WTC11 (cell line): ENCODE results near the gene RANBP17. TPM values are rescaled to one million over a fixed set of nuclear protein-coding genes. Genes with fewer than 3 reads are reported as not detected.

Experiments
- ATAC-seq: fragments of 200-7000 bp; cut with Tn5 transposase; 2 replicates; pipeline ENCODE4 v1.10.0; 2021; ENCODE audit warnings: mild to moderate bottlenecking, moderate library complexity
- CTCF ChIA-PET: fragments of 300-600 bp; sonication (Branson Sonifier 250); formaldehyde crosslinking; loops from one replicate; lab custom pipeline; 2021; ENCODE audit warnings: antibody characterized with exemption; lab: Charles Lee
- POLR2A ChIA-PET: fragments of 350-600 bp; sonication (Branson Sonifier 250); formaldehyde crosslinking; loops from one replicate; lab custom pipeline; 2021; ENCODE audit warnings: antibody characterized with exemption; lab: Charles Lee
- DNase-seq: peaks from one replicate; pipeline ENCODE4 v3.0.0; 2021; ENCODE audit warnings: low spot score
- H3K27ac Mint-ChIP-seq: 2 replicates; pipeline ENCODE4 v1.8.0; 2021; ENCODE audit warnings: mixed read lengths
- H3K27me3 Mint-ChIP-seq: 2 replicates; pipeline ENCODE4 v1.8.0; 2021; ENCODE audit warnings: low read depth, mild to moderate bottlenecking, moderate library complexity, mixed read lengths
- H3K36me3 Mint-ChIP-seq: 2 replicates; pipeline ENCODE4 v1.8.0; 2021; ENCODE audit warnings: mixed read lengths
- H3K4me1 Mint-ChIP-seq: 2 replicates; pipeline ENCODE4 v1.8.0; 2022; ENCODE audit warnings: mixed read lengths
- H3K4me3 Mint-ChIP-seq: 2 replicates; pipeline ENCODE4 v1.8.0; 2021; ENCODE audit warnings: mild to moderate bottlenecking, moderate library complexity, mixed read lengths
- H3K9me3 Mint-ChIP-seq: 2 replicates; pipeline ENCODE4 v1.8.0; 2021; ENCODE audit warnings: mixed read lengths
- AFF4 ChIP-seq: sonication (generic); formaldehyde crosslinking; IDR thresholded peaks from 2 replicates; pipeline ENCODE4 v1.8.1; 2023; ENCODE audit warnings: mild to moderate bottlenecking, missing genetic modification reagents, borderline replicate concordance
- ATF3 ChIP-seq: sonication (generic); formaldehyde crosslinking; conservative IDR thresholded peaks from 2 replicates; pipeline ENCODE4 v1.8.1; 2022; ENCODE audit warnings: mild to moderate bottlenecking, missing genetic modification reagents
- CTCF ChIP-seq: fragments of 200-600 bp; IDR thresholded peaks from 2 replicates; pipeline ENCODE4 v1.8.0; 2022; ENCODE audit warnings: antibody characterized with exemption
- ESRRA ChIP-seq: sonication (generic); formaldehyde crosslinking; IDR thresholded peaks from 2 replicates; pipeline ENCODE4 v1.8.1; 2022; ENCODE audit warnings: mild to moderate bottlenecking, missing genetic modification reagents, borderline replicate concordance
- FOXK1 ChIP-seq: sonication (generic); formaldehyde crosslinking; IDR thresholded peaks from 2 replicates; pipeline ENCODE4 v1.8.0; 2022; ENCODE audit warnings: mild to moderate bottlenecking, moderate library complexity, missing genetic modification reagents
- HMGA2 ChIP-seq: fragments of 250-450 bp; sonication (Bioruptor Pico); IDR thresholded peaks from 2 replicates; pipeline ENCODE4 v1.4.0; 2021; ENCODE audit warnings: mild to moderate bottlenecking, moderate library complexity
- JAZF1 ChIP-seq: fragments of 250-450 bp; sonication (Bioruptor Pico); IDR thresholded peaks from 2 replicates; pipeline ENCODE4 v1.9.0; 2021; ENCODE audit warnings: moderate library complexity, mild to moderate bottlenecking, inconsistent platforms
- NFATC4 ChIP-seq: fragments of 250-450 bp; sonication (Bioruptor Pico); IDR thresholded peaks from 2 replicates; pipeline ENCODE4 v1.9.0; 2021; ENCODE audit warnings: mild to moderate bottlenecking
- NFYB ChIP-seq: sonication (generic); formaldehyde crosslinking; conservative IDR thresholded peaks from 2 replicates; pipeline ENCODE4 v1.8.0; 2022; ENCODE audit warnings: low read depth, missing genetic modification reagents
- NR3C1 ChIP-seq: sonication (generic); formaldehyde crosslinking; conservative IDR thresholded peaks from 2 replicates; pipeline ENCODE4 v1.8.1; 2023; ENCODE audit warnings: low read depth, mild to moderate bottlenecking, missing genetic modification reagents
- OVOL2 ChIP-seq: fragments of 250-450 bp; sonication (Bioruptor Pico); IDR thresholded peaks from 2 replicates; pipeline ENCODE4 v1.9.0; 2021; ENCODE audit warnings: mild to moderate bottlenecking, borderline replicate concordance
- PRDM15 ChIP-seq: sonication (generic); formaldehyde crosslinking; IDR thresholded peaks from 2 replicates; pipeline ENCODE4 v1.8.0; 2022; ENCODE audit warnings: missing genetic modification reagents
- RORB ChIP-seq: fragments of 250-450 bp; sonication (Bioruptor Pico); IDR thresholded peaks from 2 replicates; pipeline ENCODE4 v1.9.0; 2021; ENCODE audit warnings: mild to moderate bottlenecking
- TP53 ChIP-seq: sonication (generic); formaldehyde crosslinking; IDR thresholded peaks from 2 replicates; pipeline ENCODE4 v1.8.1; 2023; ENCODE audit warnings: mild to moderate bottlenecking, missing genetic modification reagents
- ZMAT4 ChIP-seq: fragments of 250-450 bp; sonication (Bioruptor Pico); IDR thresholded peaks from 2 replicates; pipeline ENCODE4 v1.9.0; 2021; ENCODE audit warnings: mild to moderate bottlenecking
- ZNF232 ChIP-seq: sonication (generic); formaldehyde crosslinking; IDR thresholded peaks from 2 replicates; pipeline ENCODE4 v1.8.0; 2022; ENCODE audit warnings: mild to moderate bottlenecking, missing genetic modification reagents
- ZNF317 ChIP-seq: sonication (generic); formaldehyde crosslinking; IDR thresholded peaks from 2 replicates; pipeline ENCODE4 v1.8.1; 2023; ENCODE audit warnings: low read depth, mild to moderate bottlenecking, moderate library complexity, missing genetic modification reagents, borderline replicate concordance
- ZNF396 ChIP-seq: fragments of 250-450 bp; sonication (Bioruptor Pico); IDR thresholded peaks from 2 replicates; pipeline ENCODE4 v1.8.0; 2021; ENCODE audit warnings: mild to moderate bottlenecking, moderate library complexity, borderline replicate concordance
- total RNA-seq: library from RNA; stranded (reverse); gene quantifications from 3 replicates; pipeline ENCODE4 v1.2.3, GENCODE V29; 2021
- TF ChIP-seq, protein P1 (sequence below): sonication (generic); formaldehyde crosslinking; IDR thresholded peaks from 2 replicates; pipeline ENCODE4 v1.8.0; 2023; ENCODE audit warnings: missing genetic modification reagents
- TF ChIP-seq, protein P2 (sequence below): sonication (generic); formaldehyde crosslinking; IDR thresholded peaks from 2 replicates; pipeline ENCODE4 v1.8.0; 2022; ENCODE audit warnings: mild to moderate bottlenecking, missing genetic modification reagents
- TF ChIP-seq, protein P3 (sequence below): sonication (generic); formaldehyde crosslinking; IDR thresholded peaks from 2 replicates; pipeline ENCODE4 v1.8.1; 2023; ENCODE audit warnings: mild to moderate bottlenecking, missing genetic modification reagents

The RANBP17 gene
- total RNA-seq, 1 experiment from 2014 or later, result 23.1 TPM

DNA sequence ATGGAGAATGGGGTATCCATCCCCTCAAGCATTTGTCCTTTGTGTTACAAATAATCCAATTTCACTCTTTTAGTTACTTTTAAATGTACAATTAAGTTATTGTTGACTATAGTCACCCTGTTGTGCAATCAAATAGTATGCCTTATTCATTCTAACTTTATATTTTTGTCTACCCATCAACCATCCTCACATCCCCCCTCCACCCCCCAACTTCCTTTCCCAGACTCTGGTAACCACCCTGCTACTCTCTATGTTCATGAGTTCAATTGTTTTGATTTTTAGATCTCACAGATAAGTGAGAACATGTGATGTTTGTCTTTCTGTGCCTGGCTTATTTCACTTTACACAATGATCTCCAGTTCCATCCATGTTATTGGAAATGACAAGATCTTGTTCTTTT lies 15.4 kb upstream of the RANBP17 start (continued):
- TF ChIP-seq JAZF1 (CRISPR knock-in tag) (no peak), NFYB (CRISPR knock-in tag) (no peak), AFF4 (CRISPR knock-in tag) (no peak), NFATC4 (CRISPR knock-in tag) (no peak), ZNF232 (CRISPR knock-in tag) (no peak), PRDM15 (CRISPR knock-in tag) (no peak), FOXK1 (no peak)
- TF ChIP-seq, protein P1, sequence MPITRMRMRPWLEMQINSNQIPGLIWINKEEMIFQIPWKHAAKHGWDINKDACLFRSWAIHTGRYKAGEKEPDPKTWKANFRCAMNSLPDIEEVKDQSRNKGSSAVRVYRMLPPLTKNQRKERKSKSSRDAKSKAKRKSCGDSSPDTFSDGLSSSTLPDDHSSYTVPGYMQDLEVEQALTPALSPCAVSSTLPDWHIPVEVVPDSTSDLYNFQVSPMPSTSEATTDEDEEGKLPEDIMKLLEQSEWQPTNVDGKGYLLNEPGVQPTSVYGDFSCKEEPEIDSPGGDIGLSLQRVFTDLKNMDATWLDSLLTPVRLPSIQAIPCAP (CRISPR knock-in tag), result no peak
- TF ChIP-seq, all 79 proteins: peak for 0

DNA sequence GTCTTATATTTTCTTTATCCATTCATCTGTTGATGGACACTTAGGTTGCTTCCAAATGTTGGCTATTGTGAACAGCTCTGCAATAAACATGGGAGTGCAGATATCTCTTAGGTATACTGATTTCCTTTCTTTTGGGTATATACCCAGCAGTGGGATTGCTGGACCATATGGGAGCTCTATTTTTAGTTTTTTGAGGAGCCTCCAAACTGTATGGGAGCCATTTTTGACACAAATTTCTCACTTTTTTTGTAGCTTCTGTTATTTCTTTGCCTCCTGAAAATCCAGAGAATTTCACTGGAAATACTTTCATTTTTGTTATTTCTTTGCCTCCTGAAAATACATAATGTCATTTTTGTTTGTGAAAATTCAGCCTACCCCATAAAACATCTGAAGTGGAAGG lies 15.0 kb upstream of the RANBP17 start:
- TF ChIP-seq ZNF232 (CRISPR knock-in tag) (no peak), TP53 (CRISPR knock-in tag) (no peak), ATF3 (CRISPR knock-in tag) (no peak)
- TF ChIP-seq, protein P2, sequence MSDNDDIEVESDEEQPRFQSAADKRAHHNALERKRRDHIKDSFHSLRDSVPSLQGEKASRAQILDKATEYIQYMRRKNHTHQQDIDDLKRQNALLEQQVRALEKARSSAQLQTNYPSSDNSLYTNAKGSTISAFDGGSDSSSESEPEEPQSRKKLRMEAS (CRISPR knock-in tag), result no peak
- CTCF ChIA-PET, result interaction anchor here (0.5 kb wide), 1 partner anchor 1213 kb away, joined by 3 read pairs; no protein-coding TSS in a partner anchor
- H3K4me3 Mint-ChIP-seq, result no peak overlapping the region
- ATAC-seq (no peak), DNase-seq (no peak)
- H3K9me3 Mint-ChIP-seq, result peaks cover 6% of the 10 kb centered on the region; the same call in 1 of the 2 replicates
- H3K4me1 Mint-ChIP-seq, result no peaks in the 10 kb centered on the region
- H3K27ac Mint-ChIP-seq, result no peak overlapping the region
- POLR2A ChIA-PET, result no interaction called here
- H3K27me3 Mint-ChIP-seq, result no peaks in the 10 kb centered on the region
- H3K36me3 Mint-ChIP-seq, result no peaks in the 10 kb centered on the region

GRCh38 chr5:170848033-170848432 lies 13.8 kb upstream of the RANBP17 start:
- no peaks in the 10 kb centered on the region for H3K27me3 Mint-ChIP-seq
- ATAC-seq (no peak), DNase-seq (no peak)
- peaks cover 6% of the 10 kb centered on the region; the same call in 1 of the 2 replicates for H3K9me3 Mint-ChIP-seq
- H3K4me3 Mint-ChIP-seq, result no peak overlapping the region
- no peak overlapping the region for H3K27ac Mint-ChIP-seq
- H3K4me1 Mint-ChIP-seq, result no peaks in the 10 kb centered on the region
- POLR2A ChIA-PET, result no interaction called here
- CTCF ChIA-PET, result interaction anchor here (0.6 kb wide), 1 partner anchor 55 kb away, joined by 3 read pairs; no protein-coding TSS in a partner anchor
- no peaks in the 10 kb centered on the region for H3K36me3 Mint-ChIP-seq
- TF ChIP-seq ZNF396 (CRISPR knock-in tag), result no peak
- no peak for TF ChIP-seq OVOL2
- TF ChIP-seq HMGA2 (CRISPR knock-in tag), result no peak
- TF ChIP-seq NR3C1 (CRISPR knock-in tag), result no peak
- TF ChIP-seq ESRRA (CRISPR knock-in tag), result no peak
- TF ChIP-seq RORB (CRISPR knock-in tag), result no peak
- TF ChIP-seq, protein P3, sequence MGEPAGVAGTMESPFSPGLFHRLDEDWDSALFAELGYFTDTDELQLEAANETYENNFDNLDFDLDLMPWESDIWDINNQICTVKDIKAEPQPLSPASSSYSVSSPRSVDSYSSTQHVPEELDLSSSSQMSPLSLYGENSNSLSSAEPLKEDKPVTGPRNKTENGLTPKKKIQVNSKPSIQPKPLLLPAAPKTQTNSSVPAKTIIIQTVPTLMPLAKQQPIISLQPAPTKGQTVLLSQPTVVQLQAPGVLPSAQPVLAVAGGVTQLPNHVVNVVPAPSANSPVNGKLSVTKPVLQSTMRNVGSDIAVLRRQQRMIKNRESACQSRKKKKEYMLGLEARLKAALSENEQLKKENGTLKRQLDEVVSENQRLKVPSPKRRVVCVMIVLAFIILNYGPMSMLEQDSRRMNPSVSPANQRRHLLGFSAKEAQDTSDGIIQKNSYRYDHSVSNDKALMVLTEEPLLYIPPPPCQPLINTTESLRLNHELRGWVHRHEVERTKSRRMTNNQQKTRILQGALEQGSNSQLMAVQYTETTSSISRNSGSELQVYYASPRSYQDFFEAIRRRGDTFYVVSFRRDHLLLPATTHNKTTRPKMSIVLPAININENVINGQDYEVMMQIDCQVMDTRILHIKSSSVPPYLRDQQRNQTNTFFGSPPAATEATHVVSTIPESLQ (CRISPR knock-in tag), result no peak
- no peak for TF ChIP-seq ZMAT4 (CRISPR knock-in tag)
- TF ChIP-seq CTCF, result no peak
- TF ChIP-seq ZNF317 (CRISPR knock-in tag), result no peak
